Suppressor macrophage (primary cell): ENCODE results near the gene CDC42BPG.
"Not testable (repeated sequence)": the region's sequence is repeated elsewhere in the genome, so short reads cannot be mapped to it uniquely, and the experiment has no call there.

Experiments used
- DNase-seq, 4 experiments: peaks; one replicate each; pipeline ENCODE4 v3.0.0-alpha.2; 2020 to 2022

The CDC42BPG gene

GRCh38 chr11:64834723-64835615 lies 9.5 kb downstream of the CDC42BPG start:
- DNase-seq, result no peak

- DNase-seq, result no peak
Observed at GRCh38 chr11:64834031-64834722, 10.3 kb downstream of the CDC42BPG start.

GRCh38 chr11:64833509-64833908 lies 10.9 kb downstream of the CDC42BPG start:
- DNase-seq, result no peak

GRCh38 chr11:64833198-64833502 lies 11.3 kb downstream of the CDC42BPG start:
- DNase-seq, result no peak

- no peak for DNase-seq
Observed at GRCh38 chr11:64832467-64833197, 11.8 kb downstream of the CDC42BPG start.

GRCh38 chr11:64831411-64831891 lies 13.0 kb downstream of the CDC42BPG start:
- DNase-seq, result no peak

GRCh38 chr11:64829536-64830251 lies 14.8 kb downstream of the CDC42BPG start:
- DNase-seq, result no peak

GRCh38 chr11:64827451-64827839 lies 17.0 kb downstream of the CDC42BPG start:
- no peak for DNase-seq

GRCh38 chr11:64826578-64827450 lies 17.6 kb downstream of the CDC42BPG start:
- DNase-seq, result no peak

- no peak for DNase-seq
Observed at GRCh38 chr11:64826062-64826461, 18.4 kb downstream of the CDC42BPG start.

- no peak for DNase-seq
Observed at GRCh38 chr11:64823568-64824119, 20.8 kb downstream of the CDC42BPG start.

- no peak for DNase-seq
Observed at GRCh38 chr11:64817476-64817875, 27.0 kb downstream of the CDC42BPG start.

- DNase-seq, result not testable (repeated sequence)
Observed at GRCh38 chr11:64815433-64815832, 29.0 kb downstream of the CDC42BPG start.

GRCh38 chr11:64814712-64815187 lies 29.7 kb downstream of the CDC42BPG start:
- DNase-seq, result no peak

GRCh38 chr11:64813826-64814225 lies 30.6 kb downstream of the CDC42BPG start:
- no peak for DNase-seq

GRCh38 chr11:64810891-64811272 lies 33.6 kb downstream of the CDC42BPG start:
- DNase-seq, result peak in 3 of 4 experiments; percentile 17 to 27 (median 19)

GRCh38 chr11:64810271-64810890 lies 34.1 kb downstream of the CDC42BPG start, which contains the start of gene MEN1:
MEN1 (minus strand) TSS chr11:64810551; CDS start chr11:64810109, 442 bp downstream.
- DNase-seq, result peak; percentile 95 to 97 (median 96)

GRCh38 chr11:64809781-64810241 lies 34.6 kb downstream of the CDC42BPG start:
- peak in 2 of 4 experiments; percentile 22 to 48 for DNase-seq

GRCh38 chr11:64805481-64805880 lies 39.0 kb downstream of the CDC42BPG start:
- DNase-seq, result no peak
